T-helper 22 cell (primary cell): ENCODE data around the gene CHST13.
"Not testable (repeated sequence)": the region's sequence is repeated elsewhere in the genome, so short reads cannot be mapped to it uniquely, and the experiment has no call there.

Experiments
- DNase-seq: peaks from one replicate; pipeline ENCODE4 v3.0.0-alpha.2; 2020; ENCODE audit warnings: low read depth

The CHST13 gene

DNA sequence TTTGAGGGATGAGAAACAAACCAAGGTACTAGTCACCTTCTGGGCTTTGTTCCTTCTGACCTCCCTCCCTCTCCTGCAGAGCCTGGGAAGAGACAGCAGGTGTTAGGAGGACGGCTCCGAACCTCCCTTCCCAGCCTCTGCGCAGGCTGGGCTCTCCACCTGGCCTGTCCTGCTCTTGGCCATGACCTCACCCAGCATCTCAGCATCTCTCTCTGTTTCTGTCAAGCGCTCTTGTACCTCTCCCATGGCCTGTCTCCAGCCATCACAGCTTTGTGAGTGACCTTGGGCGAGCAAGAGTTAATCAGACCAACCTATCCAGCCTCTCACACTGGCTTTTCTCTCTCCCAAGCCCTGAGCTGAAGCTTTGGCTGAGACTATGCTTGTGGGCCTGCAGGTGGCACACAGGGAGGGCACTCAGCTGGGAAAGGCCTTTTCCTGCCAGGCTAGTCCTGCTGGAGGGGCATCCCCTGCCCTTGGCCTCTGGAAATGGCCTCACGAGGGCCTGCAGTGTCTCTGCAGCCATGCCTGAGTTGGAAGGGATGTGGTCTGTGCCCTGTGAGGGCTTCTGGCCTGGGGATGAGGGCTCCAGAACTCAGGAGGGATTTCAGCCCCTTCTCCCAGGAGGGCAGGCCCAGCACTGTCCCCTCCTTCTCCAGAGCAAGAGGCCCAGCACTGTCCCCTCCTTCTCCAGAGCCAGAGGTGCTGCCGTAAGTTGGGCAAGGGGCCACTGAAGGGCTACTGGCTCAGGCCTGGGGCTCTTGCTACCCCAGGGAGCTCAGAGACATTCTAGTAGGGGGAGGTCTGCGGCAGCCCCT, 2.1 kb downstream of the CHST13 start:
- DNase-seq: no peak

DNA sequence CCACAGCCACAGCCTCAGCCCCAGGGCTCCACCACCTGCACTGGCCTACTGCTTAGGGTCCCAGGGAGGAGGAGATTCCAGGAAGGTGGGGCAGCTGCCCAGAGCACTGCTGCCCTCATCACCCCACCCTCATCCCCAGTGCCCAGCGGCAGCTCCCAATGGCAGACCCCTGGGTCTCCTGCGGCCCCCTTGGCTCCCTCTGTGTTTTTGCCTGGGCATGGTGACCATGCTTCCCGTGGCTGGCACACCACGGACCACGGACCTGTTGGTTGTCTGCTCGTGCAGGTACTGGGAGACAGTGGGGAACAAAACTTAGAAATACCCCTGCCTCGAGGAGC, 2.7 kb downstream of the CHST13 start:
- no peak for DNase-seq

DNA sequence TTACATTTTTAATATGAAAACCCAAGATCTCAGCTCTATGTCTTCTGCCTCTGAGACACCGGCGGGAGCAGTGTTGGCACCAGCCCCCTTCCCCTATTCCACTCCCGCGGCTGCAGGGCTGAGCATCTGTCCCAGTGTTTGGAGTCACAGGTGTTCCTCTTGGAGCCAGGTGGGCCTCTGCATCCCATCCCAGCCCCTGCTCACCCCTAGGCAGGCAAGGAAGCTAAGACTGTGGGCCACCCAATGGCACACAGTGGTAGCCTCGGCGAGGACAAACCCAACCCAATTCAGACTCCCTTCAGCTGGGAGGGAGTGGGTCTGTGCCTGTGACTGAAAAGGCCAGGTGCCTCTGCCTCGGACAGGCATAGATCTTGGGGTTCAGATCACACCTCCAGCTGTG, 3.1 kb downstream of the CHST13 start:
- no peak for DNase-seq

DNA sequence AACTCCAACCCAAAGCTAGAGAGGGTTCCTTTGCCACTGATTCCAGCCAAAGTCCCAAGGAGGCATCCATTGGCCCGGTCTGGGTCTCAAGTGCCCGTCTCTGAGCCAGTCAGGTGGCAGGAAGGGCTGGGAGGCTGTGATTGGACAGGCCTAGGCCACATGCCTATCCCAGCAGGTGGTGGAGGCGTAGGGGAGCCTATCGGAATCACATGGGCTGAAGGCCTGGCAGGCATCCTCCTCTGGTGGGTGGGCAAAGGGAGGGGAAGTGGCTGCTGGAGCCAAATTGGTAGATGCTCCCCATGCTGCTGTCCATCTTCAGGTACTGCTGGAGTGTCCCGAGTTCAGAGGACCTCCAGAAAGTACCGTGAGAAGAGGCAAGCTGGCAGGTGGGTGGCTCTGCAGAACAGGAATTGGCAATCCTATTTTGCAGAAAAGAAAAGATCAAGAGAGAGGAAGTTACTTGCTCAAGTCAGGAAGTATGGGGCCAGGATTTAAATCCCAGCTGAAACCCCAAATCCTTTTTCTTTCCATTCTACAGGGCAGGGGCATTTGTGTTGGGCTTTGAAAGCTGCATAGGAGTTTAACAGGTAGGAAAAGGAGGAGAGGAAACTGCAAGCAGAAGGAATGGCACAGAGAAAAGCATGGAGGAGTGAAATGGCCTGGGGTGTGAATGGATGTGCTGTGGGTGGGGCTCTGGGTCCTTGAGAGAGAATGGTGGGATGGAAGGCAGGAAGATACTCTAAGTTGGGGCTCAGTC, 3.7 kb downstream of the CHST13 start:
- no peak for DNase-seq

DNA sequence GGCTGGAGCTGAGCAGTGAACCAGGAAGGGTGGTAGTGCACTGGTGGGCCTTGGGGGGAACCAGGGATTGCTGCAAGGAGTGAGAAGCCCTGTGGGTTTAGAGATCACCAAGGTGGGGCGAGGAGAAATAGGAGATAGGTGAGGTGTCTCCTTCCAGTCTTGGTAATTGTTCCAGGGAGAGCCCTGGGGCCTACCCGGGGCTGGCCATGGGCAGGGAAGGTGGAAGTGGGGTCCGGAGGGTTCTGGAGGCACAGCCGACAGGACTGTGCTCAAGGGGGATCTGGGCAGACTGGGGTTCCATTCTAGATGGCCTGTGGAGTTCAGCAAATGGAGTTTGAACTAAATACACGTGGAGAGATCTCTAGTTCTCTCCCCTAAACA, 4.5 kb downstream of the CHST13 start:
- DNase-seq: no peak

DNA sequence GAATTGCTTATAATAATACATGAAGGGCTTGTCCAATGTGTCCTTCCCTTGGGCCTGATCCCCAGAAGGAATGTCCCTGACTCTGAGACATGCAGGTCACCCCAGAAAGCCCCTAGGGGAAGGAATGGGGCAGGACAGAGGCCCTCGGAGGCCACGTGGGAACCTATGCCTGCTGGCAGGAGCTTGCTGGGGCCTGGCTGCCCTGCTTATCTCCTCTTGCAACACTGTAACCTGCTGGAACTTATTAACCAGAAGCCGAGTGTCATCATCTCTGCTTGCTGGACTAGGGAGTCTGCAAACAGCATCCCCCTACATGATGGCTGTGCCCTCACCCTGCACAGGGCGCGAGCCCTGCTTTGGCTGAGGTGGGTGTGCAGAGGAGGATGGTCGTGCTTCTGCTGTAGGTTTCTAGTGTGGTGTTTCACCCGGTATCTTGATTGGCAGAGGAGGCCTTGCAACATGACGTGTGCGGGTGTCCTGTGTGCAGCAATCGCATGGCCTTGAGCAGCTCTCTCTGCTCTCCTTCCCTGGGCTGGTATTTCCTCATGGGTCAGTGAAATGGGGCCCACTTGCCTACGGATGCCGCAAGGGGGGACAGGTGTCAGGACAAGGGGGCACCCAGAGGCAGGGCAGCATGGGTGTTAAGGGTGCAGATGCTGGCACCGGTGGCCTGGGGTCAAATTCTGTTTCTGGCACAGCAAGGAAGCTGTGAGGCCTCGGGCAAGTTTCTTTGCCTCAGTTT, 5.0 kb downstream of the CHST13 start:
- no peak for DNase-seq

DNA sequence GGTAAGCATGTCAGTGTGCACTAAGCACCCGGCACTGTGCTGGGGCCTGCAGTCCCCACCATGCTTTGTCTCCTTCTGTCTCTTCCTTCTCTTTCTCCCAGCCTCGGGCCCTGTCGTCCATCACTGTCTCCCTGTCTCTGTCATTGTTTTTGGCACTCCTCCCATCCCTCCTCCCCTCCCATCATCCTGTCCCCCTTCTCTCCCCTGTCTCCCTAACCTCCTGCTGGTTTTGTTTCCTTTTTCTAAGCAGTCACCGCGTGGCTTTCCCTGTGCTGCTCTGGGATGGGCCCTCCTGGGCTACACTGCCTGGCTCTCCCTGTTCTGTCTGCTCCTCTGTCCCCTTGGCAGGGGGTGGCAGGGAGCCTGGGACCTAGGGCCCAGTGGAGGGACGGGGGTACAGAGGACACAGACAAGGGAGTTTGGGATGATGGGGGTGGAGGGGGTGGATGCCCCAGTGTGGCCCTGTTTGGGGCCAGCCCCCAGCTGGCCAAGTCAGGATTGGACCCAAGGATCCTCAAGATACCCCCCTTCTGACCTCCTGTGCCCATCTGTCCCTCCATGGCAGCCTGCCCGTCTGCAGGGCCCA, 5.7 kb downstream of the CHST13 start:
- DNase-seq: no peak

DNA sequence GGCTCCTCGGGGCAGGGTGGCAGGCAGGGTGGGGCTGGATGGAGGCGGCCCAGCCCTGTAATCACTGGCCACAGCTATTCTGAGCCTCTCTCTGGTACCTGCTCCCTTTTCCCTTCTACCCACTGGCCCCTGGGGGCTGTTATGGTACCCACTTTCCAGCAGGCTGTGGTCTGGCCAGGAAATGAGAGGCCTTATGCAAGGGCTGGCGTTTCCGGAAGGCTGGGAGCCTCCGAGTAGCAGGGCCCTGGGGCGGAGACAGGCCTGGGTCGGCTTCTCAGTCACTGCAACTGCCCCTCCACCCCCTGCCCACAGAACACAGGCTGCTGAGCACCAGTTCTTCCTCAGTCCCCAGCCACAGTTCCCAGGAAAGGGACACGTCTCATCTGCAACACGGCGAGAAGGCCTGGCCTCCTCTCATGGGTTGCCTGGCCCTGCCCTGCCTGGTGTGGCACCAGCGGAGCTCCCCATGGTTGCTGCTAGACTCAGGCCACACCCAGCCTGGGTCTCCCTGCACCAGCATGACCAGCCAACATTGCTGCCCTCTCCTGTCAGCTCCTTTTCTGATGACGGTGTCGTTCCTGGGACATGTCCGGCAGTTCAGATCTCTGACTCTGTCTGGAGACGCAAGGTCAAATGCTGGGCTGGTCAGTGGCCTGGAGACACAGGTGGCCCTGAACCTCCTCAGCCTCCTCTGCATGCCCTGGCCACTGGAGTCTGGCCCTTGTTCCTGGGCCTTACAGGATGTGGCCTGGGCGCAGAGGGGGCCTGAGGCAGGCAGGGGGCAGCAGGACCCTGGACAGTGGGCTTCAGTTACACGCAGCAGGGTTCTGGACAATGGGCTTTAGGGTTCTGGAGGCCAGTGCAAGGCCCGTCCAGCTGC, 6.5 kb downstream of the CHST13 start:
- DNase-seq: no peak

DNA sequence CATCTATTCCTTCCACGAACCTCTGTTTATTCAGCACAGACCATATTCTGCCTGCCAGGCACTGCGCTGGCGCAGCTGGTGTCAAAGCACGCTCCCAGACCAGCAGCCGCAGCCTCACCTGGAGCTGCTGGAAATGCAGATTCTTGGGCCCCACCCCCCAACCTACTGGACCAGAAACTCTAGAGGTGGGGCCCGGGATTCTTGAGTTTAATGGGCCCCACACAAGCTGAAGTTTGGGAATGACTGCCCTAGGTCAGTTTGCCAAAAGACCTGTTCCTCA, 7.0 kb downstream of the CHST13 start:
- DNase-seq: no peak

DNA sequence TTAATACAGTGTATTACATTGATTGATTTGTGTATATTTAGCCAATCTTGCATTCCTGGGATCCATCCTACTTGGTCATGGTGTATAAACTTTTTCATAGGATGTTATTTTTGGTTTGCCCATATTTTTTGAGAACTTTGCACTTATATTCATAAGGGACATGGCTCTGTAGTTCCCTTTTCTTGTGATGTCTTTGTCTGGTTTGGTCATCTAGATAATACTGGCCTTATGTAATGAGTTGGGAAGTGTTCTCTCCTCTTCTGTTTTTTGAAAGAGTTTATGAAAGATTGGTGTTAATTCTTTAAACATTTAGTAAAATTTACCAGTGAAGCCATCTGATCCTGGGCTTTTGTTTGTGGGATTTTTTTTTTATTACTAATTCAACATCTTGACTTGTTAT, 9.6 kb downstream of the CHST13 start:
- no peak for DNase-seq

DNA sequence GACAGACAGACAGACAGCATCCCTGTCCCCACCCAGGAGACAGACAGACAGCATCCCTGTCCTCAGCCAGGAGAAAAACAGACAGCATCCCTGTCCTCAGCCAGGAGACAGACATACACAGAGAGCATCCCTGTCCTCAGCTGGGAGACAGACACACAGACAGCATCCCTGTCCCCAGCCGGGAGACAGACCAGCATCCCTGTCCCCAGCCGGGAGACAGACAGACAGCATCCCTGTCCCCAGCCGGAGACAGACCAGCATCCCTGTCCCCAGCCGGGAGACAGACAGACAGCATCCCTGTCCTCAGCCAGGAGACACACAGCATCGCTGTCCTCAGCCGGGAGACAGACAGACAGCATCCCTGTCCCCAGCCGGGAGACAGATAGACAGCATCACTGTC, 10.8 kb downstream of the CHST13 start:
- not testable (repeated sequence) for DNase-seq

DNA sequence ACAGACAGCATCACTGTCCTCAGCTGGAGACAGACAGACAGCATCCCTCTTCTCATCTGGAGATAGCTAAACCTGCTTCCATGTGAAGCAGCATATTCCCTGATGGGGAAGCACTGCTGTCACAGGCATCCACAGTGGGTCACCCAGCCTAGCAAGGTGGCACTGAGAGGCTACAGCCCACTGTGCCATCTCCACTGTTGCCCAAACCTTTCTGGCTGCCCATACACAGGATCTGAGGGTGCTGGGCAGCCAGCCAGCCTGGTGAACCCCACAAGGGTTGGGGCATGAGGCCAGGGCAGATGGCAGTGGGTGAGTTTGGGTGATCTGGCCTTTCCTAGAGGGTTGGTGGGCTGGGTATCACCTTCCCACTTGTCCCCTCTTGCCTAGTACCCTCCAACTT, 11.7 kb downstream of the CHST13 start:
- DNase-seq: no peak

DNA sequence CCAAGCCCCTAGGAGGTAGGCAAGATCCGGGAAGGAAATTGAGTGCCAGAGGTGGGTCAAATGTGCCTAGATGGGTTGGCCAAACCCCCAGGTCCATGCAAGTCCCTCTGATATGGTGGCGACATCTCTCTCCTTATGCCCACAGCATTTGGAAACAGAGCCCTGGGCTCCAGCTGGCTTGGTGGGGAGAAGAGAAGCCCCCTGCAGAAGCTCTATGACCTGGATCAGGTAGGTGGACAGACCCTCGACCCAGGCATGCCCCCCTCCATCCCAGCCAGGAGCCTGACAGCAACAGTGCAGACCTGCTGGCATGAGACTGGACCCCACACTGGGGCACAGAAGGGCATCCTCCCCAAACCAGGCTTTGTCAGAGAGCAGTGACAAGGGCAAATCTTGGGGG, 12.2 kb downstream of the CHST13 start:
- DNase-seq: no peak

DNA sequence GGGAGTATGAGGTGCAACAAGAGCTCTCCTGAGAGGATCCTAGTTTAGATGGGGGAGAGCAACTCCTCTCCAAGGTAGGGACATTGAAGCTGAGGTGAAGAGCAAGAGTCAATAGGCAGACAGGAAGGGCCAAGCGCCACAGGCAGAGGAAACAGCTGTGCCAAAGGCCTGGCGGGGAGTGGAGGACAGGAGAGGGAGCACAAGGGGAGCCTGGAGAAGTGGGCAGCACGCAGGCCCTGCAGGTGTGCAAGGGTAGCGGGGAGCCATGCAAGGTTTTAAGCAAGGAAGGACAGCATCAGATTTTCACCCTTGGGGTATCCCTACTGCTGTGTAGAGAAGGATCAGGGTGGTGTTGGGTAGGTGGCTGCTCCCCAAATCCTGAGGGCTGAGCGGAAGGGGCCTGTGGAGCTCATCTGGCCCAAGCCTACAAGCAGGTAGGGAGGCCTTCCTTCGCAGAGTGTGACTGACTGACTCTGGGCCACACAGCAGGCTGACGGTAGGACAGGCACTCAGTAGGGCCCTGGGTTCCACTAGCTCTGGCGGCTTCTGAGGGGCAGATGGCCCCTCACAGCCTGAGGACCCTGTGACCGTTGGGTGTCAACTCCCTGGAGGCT, 13.3 kb downstream of the CHST13 start:
- no peak for DNase-seq

DNA sequence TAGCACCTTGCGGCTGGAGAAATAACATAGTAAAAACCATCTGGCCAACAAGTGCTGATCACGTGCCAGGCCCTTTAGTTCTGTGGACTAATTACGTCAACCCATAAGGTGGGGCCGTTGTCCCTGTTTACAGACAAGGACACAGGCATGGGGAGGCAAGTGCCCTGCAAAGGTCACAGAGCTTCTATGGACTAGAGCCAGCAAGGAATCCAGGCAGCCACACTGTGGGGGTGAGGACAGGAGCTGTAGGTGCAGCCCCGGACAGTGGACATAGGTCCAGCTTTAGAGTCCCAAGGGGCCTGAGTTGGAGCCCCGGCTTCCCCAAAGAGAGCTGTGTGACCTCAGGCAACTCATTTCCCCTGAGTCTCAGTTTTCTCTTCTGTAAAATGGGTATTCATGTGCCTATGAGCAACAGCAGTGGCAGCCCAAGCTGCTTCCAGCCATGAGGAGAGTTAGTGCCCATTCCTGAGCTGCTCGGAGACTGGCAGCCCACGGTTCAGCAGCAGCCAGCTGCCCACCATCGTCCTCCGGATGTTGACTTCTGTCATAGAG, 13.9 kb downstream of the CHST13 start:
- no peak for DNase-seq

DNA sequence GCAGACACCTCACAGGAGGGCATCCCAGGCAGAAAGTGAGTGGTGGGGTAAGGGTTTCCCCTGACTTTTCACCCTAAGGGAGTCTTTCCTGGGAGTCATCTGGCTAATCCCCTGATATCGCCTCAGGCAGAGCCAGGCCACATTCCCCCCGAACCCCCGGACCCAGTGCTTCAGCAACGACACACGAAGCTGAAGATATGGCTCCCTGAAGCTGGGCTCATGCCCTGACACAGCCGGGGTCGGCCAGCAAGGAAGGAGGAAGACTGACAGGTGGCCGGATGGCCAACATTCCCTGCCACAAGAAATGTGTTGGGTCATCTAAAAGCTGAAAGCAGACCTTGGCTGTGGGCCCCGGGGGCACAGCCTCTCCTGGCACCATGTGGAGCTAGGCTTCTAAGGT, 14.4 kb downstream of the CHST13 start:
- no peak for DNase-seq

DNA sequence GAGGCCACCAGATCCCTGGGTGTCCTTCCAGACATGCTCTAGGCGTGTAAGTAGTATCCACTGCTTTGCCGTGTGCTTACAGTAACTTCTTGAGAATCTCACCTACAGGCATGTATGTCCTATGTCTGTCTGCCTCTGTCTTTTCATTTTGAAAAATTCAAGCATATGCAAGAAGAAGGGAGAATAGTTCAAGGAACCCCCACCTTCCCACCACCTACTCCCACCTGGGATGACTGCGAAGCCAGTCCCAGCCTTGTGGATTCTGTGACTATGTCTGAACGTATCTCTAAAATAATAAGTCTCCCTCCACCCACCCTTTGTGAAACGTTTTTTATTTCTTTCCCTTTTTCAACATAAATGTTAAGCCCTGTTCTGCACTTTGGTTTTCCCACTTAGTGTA, 15.0 kb downstream of the CHST13 start:
- DNase-seq: no peak

DNA sequence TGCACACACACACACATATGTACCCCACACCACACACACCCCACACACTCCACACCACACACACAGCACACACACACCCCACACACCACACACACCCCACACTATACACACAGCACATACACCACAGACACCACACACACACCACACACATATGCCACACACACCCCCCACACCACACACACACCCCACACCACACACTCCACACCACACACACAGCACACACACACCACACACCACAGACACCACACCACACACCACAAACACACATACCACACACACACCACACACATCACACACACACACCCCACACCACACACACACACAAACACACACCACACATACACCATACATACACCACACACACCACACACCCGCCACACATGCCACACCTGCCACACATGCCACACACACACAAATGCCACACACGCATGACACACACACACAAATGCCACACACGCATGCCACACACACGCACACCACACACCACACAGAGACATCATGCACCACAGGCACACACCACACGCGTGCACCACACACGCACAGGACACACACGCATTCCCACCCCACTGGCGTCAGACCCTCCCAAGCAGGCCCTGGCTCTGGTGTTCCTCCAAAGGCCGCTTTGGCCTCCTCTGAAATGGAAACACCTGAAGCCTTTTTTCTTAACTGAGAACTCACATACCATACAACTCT, 15.7 kb downstream of the CHST13 start:
- DNase-seq: no peak

DNA sequence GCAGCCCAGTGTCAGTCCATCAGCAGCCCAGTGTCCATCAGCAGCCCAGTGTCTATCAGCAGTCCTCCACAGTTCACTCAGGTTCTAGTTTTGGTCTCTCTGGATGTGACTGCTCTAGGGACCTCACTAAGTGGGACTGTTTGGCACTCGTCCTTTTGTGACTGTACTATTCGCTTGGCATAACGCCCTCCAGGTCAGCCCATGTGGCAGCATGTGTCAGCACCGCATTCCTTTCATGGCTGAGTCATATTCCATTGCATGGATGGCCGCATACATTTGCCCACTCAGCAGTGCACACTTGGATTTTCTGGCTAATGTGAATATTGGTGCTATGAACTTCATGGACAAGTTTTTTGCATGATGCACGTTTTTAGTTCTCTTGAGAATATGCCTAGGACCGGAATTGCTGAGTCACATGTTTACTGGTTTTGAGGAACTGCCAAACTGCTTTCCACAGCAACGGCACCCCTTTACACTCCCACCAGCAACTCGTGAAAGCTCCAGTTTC, 16.4 kb downstream of the CHST13 start:
- DNase-seq: no peak

DNA sequence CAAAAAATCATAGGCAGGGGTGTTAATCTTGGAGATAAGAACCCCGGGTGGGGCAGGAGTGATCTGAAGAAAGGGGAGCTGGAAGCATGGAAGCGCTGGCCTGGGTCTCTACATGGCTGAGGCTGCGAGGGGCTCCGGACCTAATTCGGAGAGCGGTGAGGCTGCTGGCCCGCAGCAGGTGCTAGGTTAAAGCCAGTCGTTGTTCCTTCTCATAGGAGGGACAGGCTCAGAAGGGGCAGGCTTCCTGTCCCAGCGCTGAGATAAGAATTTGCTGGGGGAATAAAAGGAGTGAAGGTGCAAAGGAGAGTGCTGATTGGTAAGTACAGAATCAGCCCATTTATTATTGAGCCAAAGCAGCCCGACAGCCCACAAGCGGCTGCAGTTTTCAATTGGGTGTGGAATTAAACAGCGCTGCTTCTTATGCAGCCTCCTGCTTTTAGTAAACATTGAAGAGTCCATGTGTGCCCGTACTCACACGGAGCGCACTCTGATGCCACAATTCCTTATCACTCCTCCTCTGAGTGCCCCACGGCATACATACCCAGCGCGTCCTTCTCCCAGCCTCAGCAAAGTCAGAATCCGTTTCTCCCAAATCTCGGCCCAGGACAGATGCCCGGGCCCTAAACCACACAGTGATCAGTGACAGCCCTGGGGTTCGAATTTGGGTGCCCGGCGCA, 17.1 kb downstream of the CHST13 start:
- no peak for DNase-seq
